GM12878 (cell line): ENCODE results near the gene SUGCT.

Experiments
- ATF7 ChIP-seq: fragments of 450-650 bp; IDR thresholded peaks from 2 replicates; pipeline ENCODE4 v1.6.1; 2016; ENCODE audit warnings: low read depth, mild to moderate bottlenecking
- CEBPB ChIP-seq, 2 experiments: fragments of 150-350 bp in 1 of 2; IDR thresholded peaks; 2 replicates each; pipeline ENCODE4 v1.6.1; 2012 to 2014; ENCODE audit warnings: low read depth in 2 of 2, low read length in 2 of 2, borderline replicate concordance in 1 of 2, inconsistent platforms in 1 of 2
- CTCF ChIP-seq, 3 experiments: IDR thresholded peaks in 2 of 3; conservative IDR thresholded peaks in 1 of 3; 2 replicates each; pipeline ENCODE4 v1.5.1; 2011; ENCODE audit warnings: low read depth in 3 of 3, low read length in 3 of 3, mild to moderate bottlenecking in 3 of 3, control low read depth in 2 of 3, moderate library complexity in 2 of 3, inconsistent platforms in 1 of 3, mixed read lengths in 1 of 3; ENCODE audit not compliant: control insufficient read depth in 2 of 3, insufficient read depth in 1 of 3; ENCODE audit errors: extremely low read depth in 1 of 3
- EP300 ChIP-seq, 2 experiments: fragments of 150-350 bp in 1 of 2; IDR thresholded peaks; 2 replicates each; pipeline ENCODE4 v1.6.1; 2011 to 2012; ENCODE audit warnings: low read depth in 2 of 2, low read length in 2 of 2, borderline replicate concordance in 1 of 2, improper control_type of control experiment in 1 of 2, inconsistent platforms in 1 of 2; ENCODE audit not compliant: control insufficient read depth in 1 of 2
- ESRRA ChIP-seq: IDR thresholded peaks from 2 replicates; pipeline ENCODE4 v1.6.1; 2012; ENCODE audit warnings: mild to moderate bottlenecking, low read length, improper control_type of control experiment
- EZH2 ChIP-seq: IDR thresholded peaks from 2 replicates; pipeline ENCODE4 v1.6.1; 2012; ENCODE audit warnings: low read depth, mild to moderate bottlenecking, control low read depth, inconsistent platforms, low read length, borderline replicate concordance; ENCODE audit not compliant: control insufficient read depth
- MYC ChIP-seq: IDR thresholded peaks from 2 replicates; pipeline ENCODE4 v1.6.1; 2011; ENCODE audit warnings: mild to moderate bottlenecking, low read length, moderate library complexity, inconsistent platforms; ENCODE audit not compliant: insufficient read depth, insufficient replicate concordance, insufficient read length, severe bottlenecking
- PAX5 ChIP-seq: IDR thresholded peaks from 2 replicates; pipeline ENCODE4 v1.6.1; 2011; ENCODE audit warnings: low read depth, low read length, borderline replicate concordance
- POLR2AphosphoS2 ChIP-seq: IDR thresholded peaks from 2 replicates; pipeline ENCODE4 v1.6.1; 2011; ENCODE audit warnings: low read depth, mild to moderate bottlenecking, low read length, improper control_type of control experiment, moderate library complexity
- RAD21 ChIP-seq: IDR thresholded peaks from 2 replicates; pipeline ENCODE4 v1.6.1; 2011; ENCODE audit warnings: mild to moderate bottlenecking, low read depth, low read length, moderate library complexity; ENCODE audit not compliant: insufficient read depth
- SIN3A ChIP-seq: IDR thresholded peaks from 2 replicates; pipeline ENCODE4 v1.6.1; 2012; ENCODE audit warnings: low read depth, low read length, improper control_type of control experiment
- ZBED1 ChIP-seq: IDR thresholded peaks from 2 replicates; pipeline ENCODE4 v1.6.1; 2016; ENCODE audit warnings: borderline replicate concordance

- TF ChIP-seq RAD21 (no peak), ZBED1 (no peak), EP300 (IDR thresholded peaks at IDR 0.05; ENCODE audit: borderline replicate concordance in 1 of 2, control insufficient read depth in 1 of 2, low read depth in 2 of 2, low read length in 2 of 2) (no peak), CEBPB (IDR thresholded peaks at IDR 0.05; ENCODE audit: borderline replicate concordance in 1 of 2, low read depth in 2 of 2, low read length in 2 of 2) (no peak), ATF7 (no peak), ESRRA (no peak), MYC (no peak), PAX5 (no peak), CTCF (IDR thresholded peaks at IDR 0.05 in 2 of 3, conservative IDR thresholded peaks at IDR 0.05 in 1 of 3; ENCODE audit: control insufficient read depth in 2 of 3, extremely low read depth in 1 of 3, insufficient read depth in 1 of 3, low read depth in 3 of 3, low read length in 3 of 3) (no peak), POLR2AphosphoS2 (no peak), SIN3A (no peak), EZH2 (no peak)
These were observed 247.3 kb downstream of the SUGCT start for GRCh38 chr7:40382145-40382544.
